Osteocyte (in vitro differentiated cells): ENCODE data around the gene VN1R5. TPM values are rescaled to one million over a fixed set of nuclear protein-coding genes. Genes with fewer than 3 reads are reported as not detected.
"Not testable (repeated sequence)": the region's sequence is repeated elsewhere in the genome, so short reads cannot be mapped to it uniquely, and the experiment has no call there.

ENCODE experiments used
- DNase-seq: peaks from one replicate; pipeline ENCODE4 v3.0.0; 2021; ENCODE audit warnings: mixed read lengths; ENCODE audit not compliant: unreplicated experiment; ENCODE audit errors: extremely low spot score
- H3K27ac Mint-ChIP-seq: one replicate; pipeline ENCODE4 v1.8.0; 2021; ENCODE audit warnings: mild to moderate bottlenecking, mixed read lengths; ENCODE audit not compliant: unreplicated experiment
- H3K27me3 Mint-ChIP-seq: one replicate; pipeline ENCODE4 v1.8.0; 2021; ENCODE audit warnings: mixed read lengths; ENCODE audit not compliant: unreplicated experiment
- H3K36me3 Mint-ChIP-seq: one replicate; pipeline ENCODE4 v1.8.0; 2021; ENCODE audit warnings: mixed read lengths; ENCODE audit not compliant: unreplicated experiment
- H3K4me1 Mint-ChIP-seq: one replicate; pipeline ENCODE4 v1.8.0; 2021; ENCODE audit warnings: mixed read lengths; ENCODE audit not compliant: unreplicated experiment
- H3K4me3 Mint-ChIP-seq: one replicate; pipeline ENCODE4 v1.8.0; 2021; ENCODE audit warnings: mild to moderate bottlenecking, moderate library complexity, mixed read lengths; ENCODE audit not compliant: unreplicated experiment
- H3K9me3 Mint-ChIP-seq: one replicate; pipeline ENCODE4 v1.8.0; 2021; ENCODE audit warnings: mixed read lengths; ENCODE audit not compliant: unreplicated experiment
- CTCF ChIP-seq: fragments of 200-600 bp; sonication (generic); IDR thresholded peaks from 2 replicates; pipeline ENCODE4 v1.5.0; 2021; ENCODE audit warnings: antibody characterized with exemption, mild to moderate bottlenecking, moderate library complexity
- long read RNA-seq: library from polyadenylated mRNA; unstranded; transcript quantifications from one replicate; pipeline ENCODE4 v2.0.0, GENCODE V29; 2021
- total RNA-seq: library from RNA; stranded (reverse); gene quantifications from 2 replicates; pipeline ENCODE4 v1.2.1, GENCODE V29; 2021

The VN1R5 gene
- total RNA-seq, result not detected in 2 replicates
- long read RNA-seq, result 0 reads

GRCh38 chr1:247255772-247256171 lies at the start of gene VN1R5:
VN1R5 (plus strand) TSS chr1:247256072.
- DNase-seq, H3K9me3 Mint-ChIP-seq, H3K4me3 Mint-ChIP-seq, H3K27ac Mint-ChIP-seq, H3K4me1 Mint-ChIP-seq, H3K36me3 Mint-ChIP-seq: not testable (repeated sequence)
- peaks cover 14% of the 10 kb centered on the region for H3K27me3 Mint-ChIP-seq

GRCh38 chr1:247209396-247209795 lies 46.5 kb upstream of the VN1R5 start:
- peaks cover 7% of the 10 kb centered on the region for H3K27me3 Mint-ChIP-seq
- no peak for TF ChIP-seq CTCF
- no peaks in the 10 kb centered on the region for H3K9me3 Mint-ChIP-seq
- H3K27ac Mint-ChIP-seq, result peak overlapping the region; percentile 65
- H3K4me1 Mint-ChIP-seq, result peaks cover 40% of the 10 kb centered on the region
- DNase-seq, result no peak
- peaks cover 15% of the 10 kb centered on the region for H3K36me3 Mint-ChIP-seq
- H3K4me3 Mint-ChIP-seq, result peak overlapping the region; percentile 92

- Mint-ChIP-seq H3K27ac (peak overlapping the region; percentile 65), H3K36me3 (peaks cover 15% of the 10 kb centered on the region), H3K9me3 (no peaks in the 10 kb centered on the region), H3K27me3 (peaks cover 13% of the 10 kb centered on the region), H3K4me1 (peaks cover 40% of the 10 kb centered on the region), H3K4me3 (peak overlapping the region; percentile 92)
- TF ChIP-seq CTCF, result no peak
- DNase-seq, result no peak
Measured at GRCh38 chr1:247210062-247210375, 45.9 kb upstream of the VN1R5 start.

GRCh38 chr1:247210376-247211117 lies 45.3 kb upstream of the VN1R5 start:
- TF ChIP-seq CTCF, result no peak
- H3K27me3 Mint-ChIP-seq, result peaks cover 17% of the 10 kb centered on the region
- H3K36me3 Mint-ChIP-seq, result peaks cover 15% of the 10 kb centered on the region
- H3K9me3 Mint-ChIP-seq, result no peaks in the 10 kb centered on the region
- peaks cover 40% of the 10 kb centered on the region for H3K4me1 Mint-ChIP-seq
- DNase-seq, result peak; percentile 97
- peak overlapping the region; percentile 92 for H3K4me3 Mint-ChIP-seq
- H3K27ac Mint-ChIP-seq, result peak overlapping the region; percentile 90

GRCh38 chr1:247211339-247211738 lies 44.5 kb upstream of the VN1R5 start:
- Mint-ChIP-seq H3K27ac (no peak overlapping the region), H3K4me3 (no peak overlapping the region), H3K4me1 (peaks cover 40% of the 10 kb centered on the region)

More at GRCh38 chr1:247211339-247211738, 44.5 kb upstream of the VN1R5 start:
- DNase-seq, result no peak
- Mint-ChIP-seq H3K27me3 (peaks cover 24% of the 10 kb centered on the region), H3K36me3 (peaks cover 7% of the 10 kb centered on the region), H3K9me3 (no peaks in the 10 kb centered on the region)
- TF ChIP-seq CTCF, result no peak
